ENCODE measurements around the gene INPP1.
A peak's percentile ranks its signal among the peaks of the same experiment; 100 is the strongest.
"Not testable (repeated sequence)": the region's sequence is repeated elsewhere in the genome, so short reads cannot be mapped to it uniquely, and the experiment has no call there.

Gene INPP1, protein sequence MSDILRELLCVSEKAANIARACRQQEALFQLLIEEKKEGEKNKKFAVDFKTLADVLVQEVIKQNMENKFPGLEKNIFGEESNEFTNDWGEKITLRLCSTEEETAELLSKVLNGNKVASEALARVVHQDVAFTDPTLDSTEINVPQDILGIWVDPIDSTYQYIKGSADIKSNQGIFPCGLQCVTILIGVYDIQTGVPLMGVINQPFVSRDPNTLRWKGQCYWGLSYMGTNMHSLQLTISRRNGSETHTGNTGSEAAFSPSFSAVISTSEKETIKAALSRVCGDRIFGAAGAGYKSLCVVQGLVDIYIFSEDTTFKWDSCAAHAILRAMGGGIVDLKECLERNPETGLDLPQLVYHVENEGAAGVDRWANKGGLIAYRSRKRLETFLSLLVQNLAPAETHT

GRCh38 chr2:190343536-190344275 lies at the start of gene INPP1:
Gene INPP1, plus strand, starts transcription at chr2:190343589. Its CDS starts 16,514 bp downstream, at chr2:190360103.
- ATAC-seq, result peak; percentile 71
- peak; percentile 58 for DNase-seq

DNA sequence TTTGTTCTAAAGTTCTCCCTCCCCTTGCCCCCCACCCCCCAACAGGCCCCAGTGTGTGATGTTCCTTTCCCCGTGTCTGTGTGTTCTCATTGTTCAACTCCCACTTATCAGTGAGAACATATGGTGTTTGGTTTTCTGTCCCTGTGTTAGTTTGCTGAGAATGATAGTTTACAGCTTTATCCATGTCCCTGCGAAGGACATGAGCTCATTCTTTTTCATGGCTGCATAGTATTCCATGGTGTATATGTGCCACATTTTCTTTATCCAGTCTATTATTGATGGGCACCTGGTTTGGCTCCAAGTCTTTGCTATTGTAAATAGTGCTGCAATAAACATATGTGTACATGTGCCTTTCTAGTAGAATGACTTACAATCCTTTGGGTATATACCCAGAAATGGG lies 45.5 kb upstream of the INPP1 start:
- DNase-seq, ATAC-seq: not testable (repeated sequence)

DNA sequence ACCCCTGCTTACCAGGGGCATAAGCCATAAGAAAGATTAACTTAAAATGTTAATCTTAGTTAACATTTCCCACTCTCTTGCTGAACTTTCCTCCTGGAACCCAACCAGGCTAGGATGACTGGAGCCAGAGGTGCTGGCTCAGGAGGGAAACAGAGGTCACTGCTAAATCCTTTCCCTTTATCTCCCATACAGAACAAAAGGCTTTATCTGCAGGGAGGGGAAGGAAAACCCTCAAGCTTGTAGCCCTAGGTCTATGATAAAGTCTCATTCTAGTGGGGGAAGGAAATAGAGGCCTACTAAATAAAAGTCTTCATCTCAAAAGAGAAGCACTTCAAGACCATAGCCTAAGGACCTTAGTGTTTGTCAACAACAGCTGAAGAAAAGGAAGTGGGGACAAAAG lies 42.4 kb upstream of the INPP1 start:
- DNase-seq, result no peak
- no peak for ATAC-seq

- no peak for DNase-seq
- ATAC-seq, result no peak
Measured at GRCh38 chr2:190302052-190302451, 41.3 kb upstream of the INPP1 start.

DNA sequence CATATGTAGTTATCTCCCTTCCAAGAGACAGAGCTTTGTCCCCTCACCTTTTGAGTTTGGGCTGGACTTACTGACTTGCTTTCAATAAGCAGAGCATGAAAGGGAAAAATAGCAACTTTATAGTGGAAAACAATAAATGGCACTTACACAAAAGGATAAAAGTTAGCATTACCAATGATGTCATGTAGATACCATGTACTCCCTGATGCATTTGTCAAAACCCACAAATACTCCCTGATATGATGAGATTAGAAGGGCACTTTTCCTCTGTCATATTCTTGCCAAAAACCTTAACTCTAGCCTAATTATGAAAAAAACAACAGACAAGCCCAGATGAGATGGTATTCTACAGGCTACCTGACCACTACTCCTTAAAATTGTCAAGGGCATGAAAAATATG lies 39.7 kb upstream of the INPP1 start:
- DNase-seq (no peak), ATAC-seq (no peak)

DNA sequence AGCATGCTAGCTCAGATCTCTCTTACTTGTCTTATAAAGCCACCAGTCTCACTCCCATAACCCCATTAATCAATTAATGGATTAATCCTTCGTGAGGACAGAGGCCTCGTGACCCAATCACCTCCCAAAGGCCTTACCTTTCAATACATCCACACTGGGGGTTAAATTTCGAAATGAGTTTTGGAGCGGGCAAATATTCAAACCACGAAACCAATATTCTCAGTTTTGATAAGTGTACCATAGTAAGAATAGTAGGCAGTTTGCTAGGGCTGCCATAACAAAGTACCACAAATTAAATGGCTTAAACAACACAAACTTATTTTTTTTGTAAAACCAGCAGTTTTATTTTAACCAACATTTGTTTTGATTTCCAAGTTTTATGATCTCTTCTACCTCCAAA lies 39.0 kb upstream of the INPP1 start:
- no peak for ATAC-seq
- no peak for DNase-seq

DNA sequence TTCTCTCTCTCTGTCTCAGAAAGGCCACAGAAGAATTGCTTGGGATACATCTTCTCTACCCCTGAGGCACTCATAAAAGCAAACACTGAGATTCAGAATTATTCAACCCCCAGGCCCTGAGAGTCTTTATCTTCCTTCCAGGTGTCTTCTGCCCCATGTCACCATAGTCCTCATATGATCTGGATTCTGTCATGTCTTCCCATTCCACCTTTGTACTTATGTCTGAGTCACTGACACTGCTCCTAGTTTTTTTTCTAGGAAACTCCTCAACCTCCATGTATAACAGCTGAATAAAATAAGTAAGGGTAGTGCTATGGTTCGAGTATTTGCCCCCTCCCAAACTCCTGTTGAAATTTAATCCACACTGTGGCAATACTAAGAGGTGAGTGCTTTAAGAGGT lies 35.4 kb upstream of the INPP1 start:
- ATAC-seq (no peak), DNase-seq (no peak)

- DNase-seq, result no peak
- no peak for ATAC-seq
Measured at GRCh38 chr2:190311893-190312634, 31.3 kb upstream of the INPP1 start.

DNA sequence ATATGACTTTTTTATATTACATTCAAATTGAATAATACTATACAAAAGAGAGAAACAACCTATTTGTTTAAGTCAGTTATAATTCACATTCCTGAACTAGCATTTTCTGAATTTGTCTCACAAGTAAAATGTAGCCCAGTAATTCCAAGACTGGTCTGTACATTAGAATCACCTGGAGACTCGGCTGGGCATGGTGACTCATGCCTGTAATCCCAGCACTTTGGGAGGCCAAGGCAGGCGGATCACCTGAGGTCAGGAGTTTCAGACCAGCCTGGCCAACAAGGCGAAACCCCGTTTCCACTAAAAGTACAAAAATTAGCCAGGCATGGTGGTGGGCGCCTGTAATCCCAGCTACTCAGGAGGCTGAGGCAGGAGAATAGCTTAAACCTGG lies 30.8 kb upstream of the INPP1 start:
- ATAC-seq, DNase-seq: not testable (repeated sequence)

GRCh38 chr2:190313880-190314279 lies 29.5 kb upstream of the INPP1 start:
- ATAC-seq, result no peak
- no peak for DNase-seq

- ATAC-seq (no peak), DNase-seq (no peak)
Measured at GRCh38 chr2:190315273-190315672, 28.1 kb upstream of the INPP1 start.

DNA sequence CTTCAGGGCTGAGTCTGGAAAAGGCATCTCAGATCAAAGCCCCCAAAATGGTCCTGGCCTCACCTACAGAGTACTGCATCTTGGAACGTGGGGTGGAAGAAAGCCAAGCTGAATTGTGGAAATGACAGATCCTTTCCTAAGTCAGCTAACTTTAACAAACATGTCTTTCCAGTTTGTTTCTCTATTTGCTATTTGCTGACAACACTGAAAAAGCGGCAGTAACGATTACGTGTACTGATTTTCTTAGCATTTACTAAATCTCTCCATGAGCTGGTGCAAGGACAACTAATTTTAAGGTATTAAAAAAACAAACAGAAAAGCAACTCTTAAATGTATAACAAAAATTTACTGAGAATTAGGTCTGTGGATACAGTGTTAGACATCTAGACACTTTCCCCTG lies 24.9 kb upstream of the INPP1 start:
- no peak for ATAC-seq
- DNase-seq, result no peak

- ATAC-seq (no peak), DNase-seq (no peak)
Measured at GRCh38 chr2:190318931-190319554, 24.3 kb upstream of the INPP1 start.

DNA sequence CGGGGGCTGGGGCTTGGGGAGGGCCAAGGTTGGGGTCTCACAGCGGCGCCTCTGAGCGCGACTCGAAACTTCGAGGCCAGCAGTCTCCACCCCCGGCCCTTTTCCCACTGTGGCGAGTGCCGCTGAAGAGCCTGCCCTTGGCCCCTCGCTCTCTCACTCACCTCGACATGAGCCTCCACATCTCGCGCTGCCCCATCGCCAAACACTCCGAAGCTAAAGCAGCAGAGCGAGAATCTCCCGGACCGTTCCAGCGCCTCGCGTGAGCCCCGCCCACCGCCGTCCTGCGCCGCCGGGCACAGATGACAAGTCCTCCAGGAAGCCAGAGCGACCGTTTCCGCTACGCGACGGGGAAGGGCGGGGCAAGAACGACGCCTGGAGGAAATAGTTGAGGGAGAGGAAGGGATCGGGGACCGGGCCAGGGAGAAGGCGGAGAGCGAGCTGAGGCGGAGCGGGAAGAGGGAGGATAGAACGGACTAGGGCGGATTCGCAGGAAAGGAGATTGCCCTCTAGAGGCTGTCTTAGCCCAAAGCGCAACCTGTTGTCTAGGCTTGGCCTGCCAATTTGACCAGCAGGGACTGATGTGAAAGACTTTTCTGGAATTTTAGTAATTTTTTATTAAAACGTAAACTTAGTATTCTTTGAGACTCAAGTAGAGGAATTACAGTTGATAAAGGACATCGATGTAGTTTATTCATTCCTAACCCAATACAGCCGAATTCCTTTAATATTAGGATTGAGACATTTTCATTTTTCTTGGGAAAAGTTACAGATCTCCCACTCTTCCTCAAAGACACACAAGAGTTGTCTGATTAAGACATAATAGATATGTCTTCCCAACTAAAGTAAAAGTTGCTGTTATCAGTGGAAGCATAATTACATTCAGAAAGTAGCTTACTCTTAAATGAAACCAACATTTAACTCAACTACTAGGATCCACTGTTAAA lies 23.6 kb upstream of the INPP1 start, which contains the start of gene HIBCH:
HIBCH (minus strand) TSS at position 272 of the 944 bp plus-strand sequence; CDS start at position 196, 76 bp downstream.
- DNase-seq, result peak; percentile 94
- ATAC-seq, result peak; percentile 95

- DNase-seq, result no peak
- peak; percentile 40 for ATAC-seq
Measured at GRCh38 chr2:190320696-190321095, 22.7 kb upstream of the INPP1 start.

- ATAC-seq, result no peak
- DNase-seq, result no peak
Measured at GRCh38 chr2:190323406-190323805, 20.0 kb upstream of the INPP1 start.

GRCh38 chr2:190325588-190325987 lies 17.8 kb upstream of the INPP1 start:
- DNase-seq (no peak), ATAC-seq (no peak)

GRCh38 chr2:190327867-190328572 lies 15.4 kb upstream of the INPP1 start:
- DNase-seq (no peak), ATAC-seq (no peak)

DNA sequence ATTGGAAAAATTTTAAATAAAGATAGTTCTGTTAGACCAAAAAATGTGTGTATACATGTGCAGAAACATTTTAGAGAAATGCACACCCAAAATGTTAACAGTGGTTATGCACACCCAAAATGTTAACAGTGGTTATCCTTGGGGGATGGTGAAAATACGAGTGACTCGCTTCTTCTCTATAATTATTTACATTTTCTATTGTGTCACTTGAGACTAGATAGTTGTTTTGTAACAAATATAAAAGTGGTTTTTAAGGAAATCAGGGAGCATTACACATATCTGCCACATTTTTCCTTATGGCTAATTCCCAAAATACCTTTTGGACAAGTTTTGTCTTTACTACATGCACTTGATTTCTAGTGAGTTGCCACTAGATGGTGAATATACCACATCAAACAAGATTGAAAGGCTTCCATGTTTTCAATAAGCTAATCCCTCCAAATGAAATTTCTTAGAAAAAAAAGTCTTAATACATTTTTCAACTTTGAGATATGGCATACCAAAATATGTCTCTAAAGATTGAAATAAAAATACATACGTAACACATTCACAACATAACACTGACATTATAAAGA lies 14.7 kb upstream of the INPP1 start:
- ATAC-seq (no peak), DNase-seq (no peak)

DNA sequence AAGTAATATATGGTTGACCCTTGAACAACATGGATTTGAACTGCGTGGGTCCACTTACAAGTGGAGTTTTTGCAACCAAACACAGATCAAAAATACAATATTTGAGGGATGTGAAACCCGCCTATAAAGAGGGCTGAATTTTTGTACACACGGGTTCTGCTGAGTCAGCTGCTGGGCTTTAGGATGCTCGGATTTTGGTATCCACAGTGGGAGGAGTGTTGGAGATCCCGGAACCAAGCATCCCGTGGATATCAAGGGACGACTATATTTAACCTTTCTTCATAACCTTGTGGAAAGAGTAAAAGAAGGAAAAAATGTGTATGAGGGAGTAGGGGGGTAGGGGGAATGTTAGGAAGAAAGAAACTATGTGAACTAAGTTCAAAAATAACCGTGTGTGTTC lies 10.0 kb upstream of the INPP1 start:
- DNase-seq (no peak), ATAC-seq (no peak)
